GM19099 (cell line): ENCODE data around the gene SNF8.
A peak's percentile ranks its signal among the peaks of the same experiment; 100 is the strongest.

ENCODE experiments used
- POLR2A ChIP-seq: IDR thresholded peaks from 3 replicates; pipeline ENCODE4 v1.6.1; 2011; ENCODE audit warnings: low read depth; ENCODE audit not compliant: insufficient read length; ENCODE audit errors: extremely low read depth

Gene SNF8

DNA sequence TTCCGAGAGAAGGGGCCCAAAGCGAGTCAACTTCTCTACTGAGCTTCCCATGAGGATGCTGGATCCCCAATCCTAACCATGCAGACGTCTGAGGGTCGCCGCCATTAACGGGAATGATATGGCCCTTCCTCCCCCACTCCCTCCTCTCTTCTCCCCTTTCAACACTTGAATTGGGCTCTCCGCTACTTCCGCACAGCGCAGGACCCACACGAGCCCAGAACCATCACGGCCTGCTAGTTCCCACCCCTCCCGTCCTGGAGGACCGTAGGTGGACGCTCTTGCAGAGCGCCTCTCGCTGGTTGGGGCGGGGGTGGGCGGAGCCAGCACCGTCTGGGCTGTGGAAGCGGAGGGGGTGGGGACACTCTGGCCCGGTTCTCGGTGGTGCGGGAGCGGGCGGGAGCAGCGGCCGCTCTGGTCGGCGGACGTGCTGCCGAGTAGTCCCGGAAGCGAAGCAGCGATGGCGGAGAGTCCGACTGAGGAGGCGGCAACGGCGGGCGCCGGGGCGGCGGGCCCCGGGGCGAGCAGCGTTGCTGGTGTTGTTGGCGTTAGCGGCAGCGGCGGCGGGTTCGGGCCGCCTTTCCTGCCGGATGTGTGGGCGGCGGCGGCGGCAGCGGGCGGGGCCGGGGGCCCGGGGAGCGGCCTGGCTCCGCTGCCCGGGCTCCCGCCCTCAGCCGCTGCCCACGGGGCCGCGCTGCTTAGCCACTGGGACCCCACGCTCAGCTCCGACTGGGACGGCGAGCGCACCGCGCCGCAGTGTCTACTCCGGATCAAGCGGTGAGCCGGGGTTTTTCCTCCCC, 36.4 kb downstream of the SNF8 start, which contains the start of gene UBE2Z:
UBE2Z (plus strand) TSS at position 361 of the 797 bp plus-strand sequence; CDS start at position 458, 97 bp downstream.
- peak; percentile 95 for TF ChIP-seq POLR2A

DNA sequence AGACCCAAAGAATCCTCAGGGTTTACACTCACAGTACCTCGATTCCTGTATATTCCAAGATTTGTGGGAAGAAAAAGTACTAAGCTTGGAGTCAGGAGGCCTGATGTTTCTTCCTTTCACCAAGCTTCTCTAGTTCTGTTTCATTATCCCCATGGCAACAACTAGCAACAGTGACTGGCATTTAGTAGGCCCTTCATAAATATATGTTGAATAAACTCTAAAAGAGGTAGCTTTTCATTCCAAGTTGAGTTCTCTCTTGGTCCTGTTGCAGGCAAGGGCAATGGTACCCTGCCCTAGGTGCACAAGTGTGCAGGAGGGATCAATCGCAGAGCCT, 37.0 kb downstream of the SNF8 start:
- no peak for TF ChIP-seq POLR2A

DNA sequence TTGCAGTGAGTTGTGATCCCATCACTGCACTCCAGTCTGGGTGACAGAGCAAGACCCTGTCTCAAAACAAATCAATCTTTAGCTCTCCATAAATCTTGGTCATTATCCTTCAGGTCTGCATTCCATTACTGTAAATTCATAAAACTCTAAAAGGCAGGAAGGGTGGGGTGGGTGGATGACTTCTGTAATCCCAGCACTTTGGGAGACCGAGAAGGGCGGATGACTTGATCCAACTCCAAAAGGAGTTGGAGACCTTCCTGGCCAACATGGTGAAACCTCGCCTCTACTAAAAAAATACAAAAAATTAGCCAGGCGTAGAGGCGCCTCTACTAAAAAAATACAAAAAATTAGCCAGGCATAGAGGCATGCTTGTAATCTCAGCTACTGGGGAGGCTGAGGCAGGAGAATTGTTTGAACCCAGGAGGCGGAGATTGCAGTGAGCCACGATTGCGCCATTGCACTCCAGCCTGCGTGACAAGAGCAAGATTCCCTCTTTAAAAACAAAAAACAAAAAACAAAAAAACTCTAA, 38.6 kb downstream of the SNF8 start:
- TF ChIP-seq POLR2A = no peak

DNA sequence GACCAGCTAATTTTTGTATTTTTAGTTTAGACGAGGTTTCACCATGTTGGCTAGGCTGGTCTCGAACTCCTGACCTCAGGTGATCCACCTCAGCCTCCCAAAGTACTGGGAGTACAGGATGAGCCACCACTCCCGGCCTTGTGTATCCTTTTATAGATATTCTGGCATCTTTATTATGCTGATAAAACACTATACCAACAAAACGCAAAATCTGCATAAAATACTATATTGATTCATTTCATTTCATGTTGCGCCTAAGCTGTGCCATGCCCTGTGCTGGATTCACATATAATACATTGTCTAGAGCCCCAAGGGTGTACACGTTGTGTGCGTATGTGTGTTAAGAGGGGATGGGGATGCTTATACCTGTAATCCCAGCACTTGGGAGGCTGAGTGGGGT, 40.2 kb downstream of the SNF8 start:
- no peak for TF ChIP-seq POLR2A

DNA sequence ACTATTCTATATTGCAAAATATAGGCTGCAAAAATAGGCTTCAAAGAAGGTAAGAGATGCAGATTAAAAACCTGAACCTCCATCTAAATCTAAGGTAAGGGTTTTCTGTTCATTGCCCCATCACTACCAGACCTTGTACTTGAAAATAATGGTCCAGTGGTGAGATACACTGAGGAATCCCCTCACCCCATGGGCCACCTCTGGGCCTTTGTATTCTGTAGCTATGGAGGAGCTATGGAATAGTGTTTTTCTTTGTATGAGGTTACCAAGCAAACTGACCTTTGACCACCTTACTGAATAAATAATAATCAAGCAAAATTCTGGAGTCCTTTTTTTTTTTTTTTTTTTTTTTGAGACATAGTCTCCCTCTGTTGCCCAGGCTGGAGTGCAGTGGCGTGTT, 41.2 kb downstream of the SNF8 start:
- no peak for TF ChIP-seq POLR2A

DNA sequence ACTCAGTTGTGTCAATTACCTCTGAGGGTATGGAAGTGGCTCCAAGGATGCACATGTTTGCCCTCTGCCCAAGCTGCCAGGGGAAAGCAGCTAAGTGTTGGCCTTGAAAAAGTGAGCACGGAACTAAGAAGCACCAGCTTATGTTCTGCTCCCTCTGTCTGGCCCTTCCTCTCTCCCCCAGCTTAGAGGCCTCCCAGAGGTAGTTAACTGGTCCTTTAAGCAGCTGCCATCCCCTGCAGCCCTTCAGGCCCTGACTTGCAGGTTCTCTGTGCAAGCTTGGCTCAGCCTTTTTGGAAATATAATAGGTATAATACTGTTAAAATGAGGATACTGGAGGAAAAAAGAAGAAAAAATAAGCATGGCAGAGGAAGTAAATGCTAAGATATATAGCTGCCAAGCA, 43.4 kb downstream of the SNF8 start:
- TF ChIP-seq POLR2A = no peak

DNA sequence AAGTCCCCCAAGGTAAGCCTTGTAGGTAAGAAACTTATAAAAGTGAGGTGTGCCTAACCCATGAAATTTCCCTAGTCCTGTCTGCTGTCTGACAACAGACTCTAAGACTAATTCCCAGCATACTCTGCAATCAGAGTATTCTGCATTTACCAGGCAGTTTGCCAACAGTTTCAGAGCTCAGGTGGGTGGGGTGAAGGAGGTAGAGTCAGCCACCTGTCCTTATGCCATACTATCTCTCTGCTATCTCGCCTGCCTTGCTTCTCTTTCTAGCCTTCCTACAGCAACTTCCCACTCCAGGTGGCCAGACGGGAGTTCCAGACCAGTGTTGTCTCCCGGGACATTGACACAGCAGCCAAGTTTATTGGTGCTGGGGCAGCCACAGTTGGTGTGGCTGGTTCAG, 49.8 kb downstream of the SNF8 start:
- no peak for TF ChIP-seq POLR2A

DNA sequence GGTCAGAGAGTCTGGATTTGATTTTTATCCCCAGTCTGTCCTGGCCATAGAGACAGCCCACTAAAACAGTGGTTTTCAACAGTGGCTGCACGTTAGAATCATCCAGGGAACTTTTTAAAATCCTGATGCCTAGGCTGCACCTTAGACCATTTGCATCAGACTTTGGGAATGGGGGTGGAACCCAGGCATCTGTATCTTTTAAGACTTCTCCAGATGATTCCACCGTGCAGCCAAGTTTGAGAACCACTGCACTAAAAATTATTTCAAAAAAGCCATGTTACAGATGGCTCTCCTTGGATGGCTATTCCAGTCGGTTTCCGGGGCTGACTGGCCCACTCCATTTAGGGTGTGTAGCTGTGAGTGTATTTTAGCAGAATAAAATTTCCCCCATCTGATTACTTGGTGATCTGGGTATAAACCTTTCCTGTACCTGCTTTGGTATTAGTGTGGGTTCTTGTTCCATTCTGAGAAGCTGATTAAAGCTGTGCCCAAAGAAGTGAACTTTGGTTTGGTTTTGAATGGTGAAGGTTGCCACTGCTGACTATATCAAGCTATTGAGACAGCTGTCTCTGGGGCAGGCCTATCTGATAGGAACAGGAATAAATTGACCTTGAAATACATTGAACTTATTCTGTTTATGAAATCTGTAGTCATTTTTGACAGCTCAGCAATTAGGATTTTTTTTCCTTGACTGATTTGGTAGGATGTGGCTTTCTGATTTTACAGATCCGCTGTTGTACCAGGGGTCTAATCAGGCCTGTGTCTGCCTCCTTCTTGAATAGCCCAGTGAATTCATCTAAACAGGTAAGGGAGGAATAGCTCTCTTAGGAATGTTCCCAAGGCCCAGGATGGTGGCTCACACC, 50.8 kb downstream of the SNF8 start:
- TF ChIP-seq POLR2A = no peak

DNA sequence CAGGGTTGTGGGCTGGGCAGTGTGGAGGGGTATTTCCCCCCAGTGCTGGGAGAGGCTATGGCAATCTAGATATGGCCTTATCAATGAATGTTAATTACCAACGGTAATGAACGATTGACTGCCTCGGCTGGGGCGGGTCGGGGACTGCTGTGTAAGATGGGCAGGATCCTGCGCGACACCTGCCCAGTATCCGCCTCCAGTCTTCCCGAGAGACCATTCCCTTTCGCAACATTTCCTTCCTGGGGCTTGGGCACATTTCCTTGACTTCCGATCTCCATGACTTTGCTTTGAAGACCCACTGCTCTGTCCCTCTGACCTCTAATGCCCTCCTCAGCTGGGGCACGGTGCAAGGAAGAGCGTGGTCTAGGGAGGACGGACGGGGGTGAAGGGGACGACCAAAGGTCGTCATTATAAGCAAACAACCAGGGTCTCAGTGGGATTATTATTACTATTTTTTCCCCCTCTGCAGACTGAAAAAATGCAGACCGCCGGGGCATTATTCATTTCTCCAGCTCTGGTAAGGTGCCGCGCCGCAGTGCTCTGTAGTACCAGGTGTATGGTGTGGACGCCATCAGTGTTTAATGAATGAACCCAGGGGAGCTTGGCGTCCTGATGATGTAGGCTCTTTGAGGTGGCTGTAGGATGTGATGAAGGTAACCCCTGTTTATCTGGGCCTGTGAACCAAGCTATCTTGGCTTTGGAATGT, 51.5 kb downstream of the SNF8 start:
- no peak for TF ChIP-seq POLR2A

DNA sequence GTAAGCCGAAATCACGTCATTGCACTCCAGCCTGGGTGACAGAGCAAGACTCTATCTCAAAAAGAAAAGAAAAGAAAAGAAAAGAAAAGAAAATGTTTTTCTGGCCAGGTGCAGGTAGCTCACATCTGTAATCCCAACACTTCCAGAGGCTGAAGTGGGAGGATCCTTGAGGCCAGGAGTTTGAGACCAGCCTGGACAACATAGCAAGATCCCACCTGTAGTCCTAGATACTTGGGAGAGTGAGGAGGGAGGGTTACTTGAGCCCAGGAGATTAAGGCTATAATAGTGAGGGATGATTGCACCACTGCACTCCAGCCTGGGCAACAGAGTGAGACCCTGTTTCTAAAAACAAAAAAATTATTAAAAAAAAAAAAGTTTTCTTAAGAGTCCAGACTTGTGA, 54.6 kb downstream of the SNF8 start:
- TF ChIP-seq POLR2A = no peak

DNA sequence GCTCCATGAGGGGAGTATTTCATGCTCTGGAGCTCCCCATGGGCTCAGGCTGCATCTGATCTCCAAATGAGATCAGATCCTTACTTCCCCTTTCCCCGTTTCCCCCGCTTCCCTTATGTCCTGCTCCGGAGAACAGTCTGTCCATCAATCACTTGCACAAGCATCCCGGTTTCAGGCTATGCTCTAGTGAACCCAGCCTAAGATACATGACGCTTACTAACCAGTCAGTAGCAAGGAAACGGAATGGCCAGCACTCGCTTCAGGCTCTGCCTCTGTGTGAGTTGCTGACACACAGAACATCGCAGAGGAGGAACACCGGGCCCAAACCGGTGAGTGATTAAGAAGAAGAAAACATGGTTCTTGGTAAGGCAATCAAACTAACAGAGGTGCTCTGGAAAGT, 61.5 kb downstream of the SNF8 start:
- TF ChIP-seq POLR2A = no peak

DNA sequence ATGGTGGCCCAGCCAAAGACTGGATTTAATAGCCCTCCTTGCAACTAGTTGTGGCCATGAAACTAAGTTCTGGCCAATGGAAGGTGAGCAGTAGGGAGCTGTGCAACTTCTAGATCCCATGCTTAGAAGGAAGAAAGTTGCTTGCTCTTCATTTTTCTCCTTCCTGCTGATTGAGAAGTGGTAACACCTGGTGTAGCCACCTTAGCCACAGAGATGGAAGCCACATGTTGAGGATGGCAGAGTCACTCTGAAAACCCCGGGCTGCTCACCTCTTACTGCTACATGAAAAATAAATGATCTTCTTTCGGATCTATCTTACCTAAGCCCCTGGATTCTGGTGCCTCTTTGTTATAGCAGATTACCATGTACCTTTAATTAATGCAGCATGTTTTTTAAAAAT, 62.4 kb downstream of the SNF8 start:
- TF ChIP-seq POLR2A = no peak
